Hematopoietic multipotent progenitor cell treated with erythropoietin and hydrocortisone succinate and interleukin-3 and kit ligand, for 4 days (in vitro differentiated cells): ENCODE measurements around the gene MARK3.

ENCODE experiments used
- DNase-seq: peaks from one replicate; pipeline ENCODE4 v3.0.0-alpha.2; 2015

The MARK3 gene

GRCh38 chr14:103444837-103445524 is 59.8 kb downstream of the MARK3 start:
- DNase-seq = peak; percentile 65

DNA sequence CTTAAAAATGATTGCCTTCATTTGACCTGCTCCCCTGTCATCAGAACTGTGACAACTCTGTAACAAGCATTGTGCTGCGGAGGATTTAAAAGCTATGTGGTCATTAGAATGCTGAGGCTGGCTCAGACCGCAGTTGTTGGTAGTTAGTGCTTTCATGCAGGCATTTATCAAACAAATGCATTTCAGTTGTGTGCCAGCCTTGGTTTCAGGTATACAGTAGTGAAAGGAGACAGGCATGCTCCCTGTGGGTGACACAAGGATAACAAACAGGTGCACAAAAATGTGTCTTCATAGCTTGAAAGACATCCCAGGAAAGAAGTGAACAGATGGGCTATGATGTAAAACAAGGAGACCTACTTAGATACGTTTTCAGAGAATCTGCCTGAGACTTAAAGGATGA is 60.6 kb downstream of the MARK3 start:
- no peak for DNase-seq

- no peak for DNase-seq
Observed at GRCh38 chr14:103448097-103448496, 62.9 kb downstream of the MARK3 start.

GRCh38 chr14:103449634-103450161 is 64.5 kb downstream of the MARK3 start:
- DNase-seq = no peak

- DNase-seq = no peak
Observed at GRCh38 chr14:103450416-103450815, 65.2 kb downstream of the MARK3 start.

- no peak for DNase-seq
Observed at GRCh38 chr14:103451401-103451800, 66.2 kb downstream of the MARK3 start.

- no peak for DNase-seq
Observed at GRCh38 chr14:103453791-103454190, 68.6 kb downstream of the MARK3 start.

DNA sequence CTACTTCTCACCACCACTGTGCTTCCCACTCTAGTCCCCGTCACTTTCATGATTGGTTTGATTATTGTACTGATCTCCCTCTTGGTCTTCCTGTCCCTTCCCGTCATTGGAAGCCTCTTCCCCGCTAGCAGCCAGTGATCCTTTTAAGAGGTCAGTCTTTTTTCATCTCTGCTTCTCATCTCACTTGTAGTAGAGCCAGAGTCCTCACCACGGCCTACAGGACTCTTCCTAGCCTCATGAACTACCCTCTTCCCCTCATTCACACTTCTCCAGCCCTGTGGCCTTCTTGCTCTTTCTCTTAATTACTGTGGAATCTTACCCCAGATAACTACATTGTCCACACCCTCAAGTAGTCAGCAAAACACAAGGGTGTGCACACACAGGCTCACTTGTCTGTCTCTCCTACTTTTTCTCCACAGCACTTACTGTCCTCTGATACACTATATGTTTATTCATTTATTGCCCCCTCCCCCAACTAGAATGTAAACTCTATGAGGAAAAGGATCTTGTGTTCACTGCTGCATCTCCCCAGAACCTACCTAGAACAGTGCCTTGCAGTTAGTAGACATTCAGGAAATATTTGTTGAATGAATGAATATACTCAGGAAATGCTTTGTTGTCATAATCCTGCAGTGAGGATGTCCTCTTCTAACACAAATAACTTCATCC is 71.1 kb downstream of the MARK3 start:
- peak; percentile 33 for DNase-seq

DNA sequence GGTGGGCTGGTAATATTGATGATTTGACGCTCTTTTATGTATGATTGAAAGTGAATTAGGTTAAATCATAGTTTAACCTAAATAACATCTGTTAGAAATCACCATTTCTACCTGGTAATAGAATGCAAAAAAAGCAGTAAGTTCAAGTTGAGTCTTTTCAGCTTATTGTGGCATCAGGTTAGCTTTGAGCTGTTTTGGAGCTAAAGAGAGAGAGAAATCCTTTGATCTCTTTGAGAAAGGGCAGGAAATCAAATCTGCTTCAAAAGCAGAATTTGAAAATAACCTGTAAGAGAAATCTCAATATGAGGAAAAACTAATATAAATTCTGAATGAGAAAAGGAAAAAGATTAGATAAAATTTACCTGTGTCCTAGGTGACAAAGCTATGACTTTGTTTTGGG is 75.2 kb downstream of the MARK3 start:
- no peak for DNase-seq

- no peak for DNase-seq
Observed at GRCh38 chr14:103463149-103463548, 77.9 kb downstream of the MARK3 start.

DNA sequence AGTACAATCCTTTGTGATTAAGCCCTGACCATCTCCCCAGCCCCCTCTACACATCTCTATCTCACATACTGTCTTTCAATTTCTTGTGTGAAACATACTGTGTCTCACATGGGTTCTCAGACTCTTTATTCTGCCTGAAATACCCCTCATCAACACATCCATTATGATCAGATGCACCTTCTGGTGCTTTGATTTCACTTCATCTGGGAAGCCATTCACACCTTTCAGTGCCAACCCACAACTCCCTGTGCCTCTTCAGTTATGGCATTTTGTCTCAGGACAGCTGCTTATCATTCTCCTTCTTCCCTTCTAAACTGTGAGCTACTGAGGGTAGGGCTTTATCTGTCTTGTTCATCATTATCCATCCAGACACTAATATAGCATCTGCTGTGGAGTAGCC is 78.6 kb downstream of the MARK3 start:
- peak; percentile 15 for DNase-seq

- no peak for DNase-seq
Observed at GRCh38 chr14:103472939-103473338, 87.7 kb downstream of the MARK3 start.

GRCh38 chr14:103474893-103475292 is 89.7 kb downstream of the MARK3 start:
- DNase-seq = no peak

GRCh38 chr14:103476065-103476464 is 90.8 kb downstream of the MARK3 start:
- no peak for DNase-seq

DNA sequence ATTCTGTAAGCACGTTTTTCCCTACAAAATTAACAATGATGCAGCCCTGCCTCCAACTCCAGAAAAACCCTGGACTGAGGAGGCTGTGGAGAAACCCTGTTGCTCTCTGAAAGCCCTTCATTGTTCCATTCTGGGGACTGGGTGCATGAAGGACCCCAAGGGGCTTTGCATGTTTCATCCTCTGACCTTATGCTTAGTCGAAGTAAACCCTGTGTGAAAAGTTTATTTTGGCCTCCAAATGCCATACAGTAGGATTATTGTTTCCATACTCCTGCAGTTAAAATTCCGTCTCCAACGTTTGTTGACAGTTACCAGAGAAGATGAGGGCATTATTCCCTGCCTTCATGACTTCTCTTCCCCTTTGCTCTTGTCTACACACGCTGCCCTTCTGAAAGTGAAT is 91.4 kb downstream of the MARK3 start:
- no peak for DNase-seq

DNA sequence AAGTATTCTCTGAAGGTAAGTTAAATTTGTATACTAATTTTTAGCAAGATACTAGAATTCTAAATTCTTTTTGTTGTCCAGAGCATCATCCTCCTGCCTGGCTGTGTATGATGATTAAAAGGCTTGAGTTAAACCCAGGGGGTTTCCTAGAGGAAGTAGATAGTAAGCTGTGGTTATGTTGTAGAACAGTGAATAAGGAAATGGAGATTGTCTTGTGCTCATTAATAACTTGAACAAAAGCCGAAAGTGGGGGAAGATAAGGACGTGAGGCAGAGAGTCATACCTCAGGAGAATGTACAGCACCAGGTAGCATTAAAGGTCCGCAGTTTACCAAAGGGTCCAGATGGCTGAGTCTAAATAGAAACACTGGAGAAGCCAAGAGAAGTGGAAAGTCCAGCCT is 95.4 kb downstream of the MARK3 start:
- peak; percentile 79 for DNase-seq

GRCh38 chr14:103483600-103483999 is 98.4 kb downstream of the MARK3 start:
- no peak for DNase-seq

DNA sequence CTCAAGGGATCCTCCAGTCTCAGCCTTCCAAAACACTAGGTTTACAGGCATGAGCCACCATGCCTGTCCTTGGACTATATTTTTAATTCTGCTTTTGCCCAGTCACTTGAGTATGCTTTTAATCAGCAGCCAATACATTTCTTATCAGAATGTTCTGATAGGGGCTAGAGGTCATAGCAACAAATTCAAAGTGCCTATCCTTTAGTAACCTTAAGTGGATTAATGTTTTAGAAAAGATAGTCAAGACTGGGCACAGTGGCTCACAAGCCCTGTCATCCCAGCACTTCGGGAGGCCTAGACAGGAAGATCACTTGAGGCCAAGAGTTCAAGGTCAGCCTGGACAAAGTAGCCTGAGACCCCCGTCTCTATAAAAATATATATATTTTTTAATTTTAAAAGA is 100.3 kb downstream of the MARK3 start:
- DNase-seq = no peak

GRCh38 chr14:103488071-103488470 is 102.9 kb downstream of the MARK3 start:
- DNase-seq = no peak

DNA sequence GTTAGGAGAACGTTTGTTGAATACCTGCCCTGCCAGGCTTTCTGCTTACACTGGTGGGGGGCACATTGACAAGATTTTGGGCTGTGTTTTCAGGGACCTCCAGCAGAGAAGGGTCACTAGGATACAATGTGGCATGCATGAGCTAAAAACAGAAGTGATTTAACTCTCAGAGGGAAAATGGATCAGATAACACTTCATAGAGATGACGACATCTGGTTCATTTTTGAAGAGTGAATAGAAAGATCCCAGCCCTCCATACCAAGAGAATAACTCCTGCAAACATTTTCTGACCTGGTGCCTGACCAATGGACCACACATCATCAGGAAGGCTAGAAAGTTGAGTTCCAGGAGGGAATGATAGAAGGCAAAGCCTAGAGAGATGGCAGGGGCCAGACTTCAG is 103.7 kb downstream of the MARK3 start:
- DNase-seq = no peak

GRCh38 chr14:103489621-103490020 is 104.4 kb downstream of the MARK3 start:
- no peak for DNase-seq

DNA sequence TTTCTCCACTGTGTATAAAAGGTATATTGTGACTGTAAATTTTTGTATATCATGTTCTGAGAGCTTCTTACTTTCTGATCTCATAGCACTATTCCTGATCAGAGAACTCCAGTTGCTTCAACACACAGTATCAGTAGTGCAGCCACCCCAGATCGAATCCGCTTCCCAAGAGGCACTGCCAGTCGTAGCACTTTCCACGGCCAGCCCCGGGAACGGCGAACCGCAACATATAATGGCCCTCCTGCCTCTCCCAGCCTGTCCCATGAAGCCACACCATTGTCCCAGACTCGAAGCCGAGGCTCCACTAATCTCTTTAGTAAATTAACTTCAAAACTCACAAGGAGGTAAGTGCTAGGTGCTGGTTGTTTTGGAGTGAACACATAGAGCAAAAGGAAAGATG is 106.5 kb downstream of the MARK3 start:
- no peak for DNase-seq

DNA sequence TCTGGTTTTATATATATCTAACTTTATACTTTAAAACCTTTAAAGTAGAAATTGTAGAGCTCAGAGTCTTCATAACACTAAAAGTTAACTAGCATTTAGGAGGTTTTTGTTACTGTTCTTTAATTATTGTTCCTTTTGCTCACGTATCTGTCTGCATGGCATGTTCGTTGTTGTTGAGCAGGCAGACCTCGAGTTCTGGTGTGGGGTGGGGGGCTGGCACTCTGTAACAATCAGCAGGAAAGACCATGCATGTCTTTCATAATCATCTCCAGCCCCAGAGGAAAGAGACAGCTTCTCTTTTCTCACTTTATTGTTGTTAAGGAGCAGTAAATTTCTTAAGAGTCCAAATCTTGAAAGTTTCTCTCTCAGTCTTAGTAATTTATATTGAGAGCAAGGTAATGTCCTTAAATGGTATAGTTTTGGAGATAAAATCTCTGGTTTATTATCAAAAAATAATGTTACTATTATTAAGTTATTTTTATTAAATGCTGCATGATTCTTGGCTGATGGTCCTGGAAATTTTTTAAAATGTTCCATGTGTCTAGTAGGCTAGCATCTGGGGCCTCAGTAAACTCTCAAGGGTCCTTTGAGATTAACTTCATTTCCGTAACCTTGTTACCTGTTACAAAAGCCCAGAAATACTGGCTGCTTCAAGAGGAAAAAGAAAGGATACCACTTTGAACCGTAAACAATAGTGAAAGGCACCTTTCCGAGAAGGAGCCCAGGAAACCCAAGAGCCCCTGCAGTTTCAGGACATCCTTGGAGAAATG is 107.1 kb downstream of the MARK3 start:
- peak; percentile 39 for DNase-seq

- no peak for DNase-seq
Observed at GRCh38 chr14:103495854-103496253, 110.6 kb downstream of the MARK3 start.
